COLO668 (cell line): ENCODE data around the gene SNX21.
"Not testable (repeated sequence)": the region's sequence is repeated elsewhere in the genome, so short reads cannot be mapped to it uniquely, and the experiment has no call there.

Source experiments
- DNase-seq: peaks from one replicate; lab custom pipeline; 2025; ENCODE audit not compliant: unreplicated experiment; lab: John Stamatoyannopoulos, UW

The SNX21 gene

GRCh38 chr20:45848969-45849582 is 15.5 kb downstream of the SNX21 start:
- no peak for DNase-seq

GRCh38 chr20:45850238-45850637 is 16.6 kb downstream of the SNX21 start:
- no peak for DNase-seq

DNA sequence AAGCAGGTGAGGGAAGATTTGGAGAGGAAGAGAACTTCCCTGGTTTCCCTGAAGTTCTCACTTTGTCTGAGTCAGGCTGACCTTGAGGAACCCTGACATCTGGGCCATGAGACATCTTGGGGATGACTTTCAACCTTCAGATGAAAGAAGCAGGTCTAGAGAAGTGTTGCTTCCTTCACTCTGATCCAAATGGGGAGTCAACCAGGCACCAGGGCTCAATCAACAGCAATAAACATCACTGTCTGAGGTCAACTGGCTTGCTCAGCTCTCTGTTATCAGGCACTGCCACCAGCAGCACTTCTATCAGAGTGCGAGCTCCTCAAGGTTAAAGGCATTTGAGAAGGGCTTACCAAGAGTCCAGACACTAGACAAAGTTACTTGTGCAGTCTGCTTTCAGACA is 17.3 kb downstream of the SNX21 start:
- no peak for DNase-seq

DNA sequence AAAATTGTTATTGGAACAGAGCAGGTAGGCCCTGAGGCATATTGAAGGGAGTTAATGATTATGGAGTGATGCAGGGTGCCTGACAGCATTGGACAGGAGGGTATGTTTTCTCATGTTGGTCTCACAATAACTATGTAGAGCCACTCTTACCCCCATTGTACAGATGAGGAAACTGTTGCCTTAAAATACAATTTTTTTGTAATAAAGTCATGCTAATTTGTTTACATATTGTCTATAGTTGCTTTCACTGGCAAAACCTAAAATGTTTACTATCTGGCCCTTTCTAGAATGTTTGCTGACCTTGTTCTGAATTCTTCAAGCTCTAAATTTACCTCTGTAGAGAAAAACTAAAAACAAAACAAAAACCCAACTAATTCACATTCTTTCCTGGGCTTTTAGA is 17.9 kb downstream of the SNX21 start:
- no peak for DNase-seq

DNA sequence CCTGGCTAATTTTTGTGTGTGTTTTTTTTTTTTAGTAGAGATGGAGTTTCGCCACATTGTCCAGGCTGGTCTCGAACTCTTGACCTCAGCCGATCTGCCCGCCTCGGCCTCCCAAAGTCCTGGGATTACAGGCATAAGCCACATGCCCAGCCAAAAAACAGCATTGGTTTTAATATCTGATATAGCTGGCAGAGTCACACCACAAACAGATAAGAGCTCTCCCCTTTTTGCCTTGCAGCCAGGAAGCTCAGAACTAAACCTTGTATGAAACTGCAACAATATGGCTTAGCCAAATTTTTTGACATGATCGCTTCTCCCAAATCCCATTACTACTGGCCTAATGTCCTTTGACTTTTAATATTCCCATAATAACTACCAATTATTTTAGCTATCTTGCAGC is 18.7 kb downstream of the SNX21 start:
- no peak for DNase-seq

DNA sequence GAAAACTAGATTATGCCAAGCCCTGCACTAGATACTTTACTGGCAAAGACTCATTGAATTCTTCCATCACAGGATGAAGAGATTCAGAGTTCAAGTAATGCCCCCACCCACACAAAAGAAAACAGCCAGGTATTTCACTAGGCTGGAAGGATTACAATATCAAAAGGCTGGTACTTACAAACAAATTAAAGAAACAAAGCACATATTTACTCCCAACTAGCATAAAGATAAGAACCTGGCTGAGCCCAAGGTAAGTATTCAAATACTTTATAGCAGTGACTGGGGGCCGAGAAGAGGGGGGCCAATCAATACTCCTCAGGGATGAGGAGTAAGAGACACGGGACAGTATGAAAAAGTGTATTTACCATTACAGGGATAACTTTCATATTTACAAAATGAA is 19.9 kb downstream of the SNX21 start:
- no peak for DNase-seq

GRCh38 chr20:45857114-45857881 is 23.7 kb downstream of the SNX21 start, which contains the start of the genes ACOT8 and ZSWIM3:
TSS of gene ACOT8 (minus strand) at chr20:45857392. CDS start at chr20:45857315, 77 bp downstream.
TSS of gene ZSWIM3 (plus strand) at chr20:45857614. CDS start at chr20:45857826, 212 bp downstream.
- DNase-seq = peak; percentile 98

DNA sequence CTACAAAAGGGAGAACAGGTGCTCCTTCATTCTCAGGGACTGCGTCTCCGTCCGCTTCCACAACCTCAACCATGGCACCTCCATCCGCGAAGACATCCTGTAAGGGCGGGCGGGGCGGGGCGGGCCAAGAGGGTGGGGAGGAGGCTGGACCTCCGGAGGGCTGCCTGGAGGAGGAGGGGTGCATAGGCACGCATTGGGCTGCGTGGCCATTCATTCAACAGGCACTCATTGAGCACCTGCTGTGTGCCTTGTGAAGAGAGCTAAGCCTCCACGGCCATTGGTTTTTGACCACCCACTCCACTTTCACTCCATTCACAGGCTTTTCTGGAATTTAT is 24.2 kb downstream of the SNX21 start:
- DNase-seq = peak; percentile 49

DNA sequence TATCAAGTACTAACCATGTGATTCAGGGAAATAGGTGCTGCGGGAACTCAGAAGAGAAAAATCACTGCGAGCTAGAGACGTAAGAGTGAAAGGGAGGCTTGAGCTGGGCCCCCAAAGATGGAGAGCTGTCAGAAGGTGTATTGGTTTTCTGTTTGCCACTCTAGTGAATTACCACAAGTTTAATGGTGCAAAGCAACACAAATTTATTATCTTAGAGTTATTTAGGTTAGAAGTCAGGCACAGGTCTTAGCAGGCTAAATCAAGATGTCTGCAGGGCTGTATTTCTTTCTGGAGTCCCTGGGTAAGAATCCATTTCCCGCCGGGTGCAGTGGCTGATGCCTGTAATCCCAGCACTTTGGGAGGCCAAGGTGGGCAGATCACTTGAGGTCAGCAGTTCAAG is 26.3 kb downstream of the SNX21 start:
- DNase-seq = no peak

DNA sequence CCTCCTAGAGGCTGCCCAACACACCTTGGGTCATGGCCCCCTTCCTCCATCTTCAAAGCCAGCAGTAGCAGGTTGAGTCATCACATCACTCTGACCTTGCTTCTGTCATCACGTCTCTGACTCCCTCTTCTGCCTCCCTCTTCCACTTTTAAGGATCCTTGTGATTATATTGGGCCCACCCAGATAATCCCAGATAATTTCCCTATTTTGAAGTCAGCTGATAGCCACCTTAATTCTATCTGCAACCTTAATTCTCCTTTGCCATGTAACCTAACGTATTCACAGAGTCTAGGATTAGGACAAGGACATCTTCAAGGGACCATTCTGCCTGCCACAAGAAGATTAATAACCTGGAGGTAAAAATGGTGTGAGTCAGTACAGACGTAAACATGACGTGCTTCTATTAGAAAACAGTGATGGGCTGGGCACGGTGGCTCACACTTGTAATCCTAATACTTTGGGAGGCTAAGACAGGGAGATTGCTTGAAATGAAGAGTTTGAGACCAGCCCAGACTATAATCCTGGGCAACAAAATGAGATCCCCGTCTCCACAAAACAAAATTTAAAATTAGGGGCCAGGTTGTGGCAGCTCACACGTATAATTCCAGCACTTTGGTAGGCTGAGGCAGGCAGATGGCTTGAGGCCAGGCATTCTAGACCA is 27.1 kb downstream of the SNX21 start:
- no peak for DNase-seq

GRCh38 chr20:45861221-45862075 is 27.8 kb downstream of the SNX21 start:
- peak; percentile 79 for DNase-seq

- DNase-seq = no peak
These were observed 30.2 kb downstream of the SNX21 start for GRCh38 chr20:45863543-45864470.

- DNase-seq = no peak
These were observed 32.9 kb downstream of the SNX21 start for GRCh38 chr20:45866454-45866853.

- no peak for DNase-seq
These were observed 33.7 kb downstream of the SNX21 start for GRCh38 chr20:45867136-45867818.

DNA sequence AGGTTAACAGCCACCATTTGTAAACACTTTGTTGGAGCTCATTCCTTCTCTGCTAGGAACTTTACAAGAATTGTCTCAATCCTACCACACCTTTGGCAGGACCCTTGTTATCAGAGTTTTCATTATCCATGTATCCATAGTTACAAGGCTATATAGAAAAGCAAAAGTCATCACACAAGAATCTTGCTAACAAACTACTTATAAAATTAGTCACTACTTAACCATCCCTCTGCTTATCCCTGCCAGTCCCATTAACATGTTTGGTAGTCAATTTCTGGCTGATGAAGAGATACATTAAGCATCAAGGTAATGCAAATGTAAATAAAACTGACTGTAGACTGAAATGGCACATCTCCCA is 34.2 kb downstream of the SNX21 start:
- DNase-seq = no peak

DNA sequence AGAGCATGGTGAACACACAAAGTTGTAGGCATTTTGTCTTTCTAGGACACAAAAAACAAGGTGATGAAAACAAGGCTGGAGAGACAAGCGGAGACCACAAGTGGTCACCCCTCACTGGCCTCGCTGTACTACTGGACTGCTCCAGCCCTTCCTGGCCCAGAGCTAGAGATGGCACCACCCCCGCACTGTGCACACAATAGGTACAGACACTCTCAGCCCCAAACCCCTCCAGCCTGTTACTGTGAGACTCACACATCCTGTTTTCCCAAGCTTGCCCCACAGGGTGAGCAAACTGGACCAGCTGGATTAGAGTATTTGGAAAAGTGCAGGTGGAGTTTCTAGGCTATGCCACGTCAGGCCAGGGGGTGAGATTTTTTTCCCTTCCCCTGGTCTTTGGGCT is 39.0 kb downstream of the SNX21 start:
- no peak for DNase-seq

GRCh38 chr20:45873409-45874103 is 40.0 kb downstream of the SNX21 start:
- no peak for DNase-seq

- not testable (repeated sequence) for DNase-seq
These were observed 40.5 kb downstream of the SNX21 start for GRCh38 chr20:45874104-45874481.

- DNase-seq = no peak
These were observed 41.0 kb downstream of the SNX21 start for GRCh38 chr20:45874576-45874975.
